SU-DHL-6 (cell line): ENCODE measurements around the gene CPED1.
"Not testable (repeated sequence)": the region's sequence is repeated elsewhere in the genome, so short reads cannot be mapped to it uniquely, and the experiment has no call there.

Experiments
- H2AFZ ChIP-seq: fragments of 200-600 bp; sonication (generic); 2 replicates; pipeline ENCODE4 v1.6.1; 2014; ENCODE audit warnings: low read depth, mild to moderate bottlenecking, moderate library complexity, mixed read lengths, antibody characterized with exemption, low read length; ENCODE audit not compliant: severe bottlenecking
- H3F3A ChIP-seq: fragments of 200-600 bp; shearing (Covaris generic); 2 replicates; pipeline ENCODE4 v1.6.0; 2016; ENCODE audit warnings: antibody characterized with exemption, mild to moderate bottlenecking; ENCODE audit not compliant: insufficient read depth
- H3K27ac ChIP-seq: fragments of 200-600 bp; sonication (generic); 2 replicates; pipeline ENCODE4 v1.5.1; 2016; ENCODE audit warnings: low read depth, mild to moderate bottlenecking, low read length, moderate library complexity, mixed read lengths
- H3K27me3 ChIP-seq: fragments of 200-600 bp; sonication (generic), shearing (Covaris generic); 2 replicates; pipeline ENCODE4 v1.6.0; 2014; ENCODE audit warnings: mild to moderate bottlenecking, low read length
- H3K36me3 ChIP-seq: fragments of 200-600 bp; sonication (generic); 2 replicates; pipeline ENCODE4 v1.6.1; 2014; ENCODE audit warnings: mild to moderate bottlenecking, low read length, mixed read lengths
- H3K4me2 ChIP-seq: fragments of 300-600, 200-600 bp; shearing (Covaris generic), sonication (generic); 2 replicates; pipeline ENCODE4 v1.6.0; 2014; ENCODE audit warnings: low read length, low read depth, mild to moderate bottlenecking; ENCODE audit not compliant: poor library complexity, severe bottlenecking
- H3K4me3 ChIP-seq: fragments of 200-600 bp; sonication (generic); 2 replicates; pipeline ENCODE4 v1.5.1; 2014; ENCODE audit warnings: antibody characterized with exemption, low read length, mild to moderate bottlenecking, mixed read lengths; ENCODE audit not compliant: insufficient read depth, poor library complexity, severe bottlenecking
- H3K79me2 ChIP-seq: fragments of 200-600 bp; sonication (generic); 2 replicates; pipeline ENCODE4 v1.6.1; 2014; ENCODE audit warnings: mild to moderate bottlenecking, low read length, moderate library complexity; ENCODE audit not compliant: insufficient read depth
- H3K9ac ChIP-seq: fragments of 200-600 bp; sonication (generic); 2 replicates; pipeline ENCODE4 v1.7.0; 2014; ENCODE audit warnings: mild to moderate bottlenecking, low read length
- H3K9me2 ChIP-seq: fragments of 200-600 bp; sonication (generic); replicated peaks from 2 replicates; pipeline ENCODE4 v1.6.1; 2014; ENCODE audit warnings: low read length; ENCODE audit not compliant: insufficient read depth
- H3K9me3 ChIP-seq: fragments of 200-600 bp; sonication (generic); 2 replicates; pipeline ENCODE4 v1.6.1; 2014; ENCODE audit warnings: low read length, mixed read lengths; ENCODE audit not compliant: insufficient read depth
- H4K20me1 ChIP-seq: fragments of 200-600 bp; sonication (generic); 2 replicates; pipeline ENCODE4 v1.6.1; 2014; ENCODE audit warnings: low read depth, mild to moderate bottlenecking, antibody characterized with exemption, low read length, moderate library complexity, mixed read lengths
- EZH2phosphoT487 ChIP-seq: fragments of 200-600 bp; sonication (generic), shearing (Covaris generic); conservative IDR thresholded peaks from 2 replicates; pipeline ENCODE4 v1.6.1; 2018; ENCODE audit warnings: mild to moderate bottlenecking, antibody characterized with exemption, low read length, moderate library complexity, mixed read lengths
- TF ChIP-seq, protein P1 (sequence below): fragments of 200-600 bp; sonication (generic); IDR thresholded peaks from one replicate; pipeline ENCODE4 v1.5.1; 2017; ENCODE audit warnings: antibody characterized with exemption, mild to moderate bottlenecking, low read length, moderate library complexity; ENCODE audit not compliant: insufficient read depth, poor library complexity, severe bottlenecking

The CPED1 gene

DNA sequence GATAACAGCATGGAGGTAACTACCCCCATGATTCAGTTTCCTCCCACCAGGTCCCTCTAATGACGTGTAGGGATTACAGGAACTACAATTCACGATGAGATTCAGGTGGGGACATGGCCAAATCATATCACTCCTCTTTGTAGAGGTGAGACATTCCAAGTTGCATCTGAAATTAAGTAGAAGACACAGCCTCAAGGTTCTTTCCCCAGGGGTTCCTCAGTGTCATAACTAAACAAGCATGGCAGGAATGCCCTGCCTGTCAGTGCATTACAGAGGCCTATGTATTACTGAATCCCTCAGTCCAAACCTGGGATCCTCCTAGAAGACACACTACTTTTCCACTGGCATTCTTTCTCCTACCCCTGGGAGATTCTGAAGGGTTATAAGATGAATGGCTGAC, 297.7 kb downstream of the CPED1 start:
- Histone ChIP-seq H2AFZ (no peak overlapping the region), H4K20me1 (no peaks in the 10 kb centered on the region)
- TF ChIP-seq, protein P1, sequence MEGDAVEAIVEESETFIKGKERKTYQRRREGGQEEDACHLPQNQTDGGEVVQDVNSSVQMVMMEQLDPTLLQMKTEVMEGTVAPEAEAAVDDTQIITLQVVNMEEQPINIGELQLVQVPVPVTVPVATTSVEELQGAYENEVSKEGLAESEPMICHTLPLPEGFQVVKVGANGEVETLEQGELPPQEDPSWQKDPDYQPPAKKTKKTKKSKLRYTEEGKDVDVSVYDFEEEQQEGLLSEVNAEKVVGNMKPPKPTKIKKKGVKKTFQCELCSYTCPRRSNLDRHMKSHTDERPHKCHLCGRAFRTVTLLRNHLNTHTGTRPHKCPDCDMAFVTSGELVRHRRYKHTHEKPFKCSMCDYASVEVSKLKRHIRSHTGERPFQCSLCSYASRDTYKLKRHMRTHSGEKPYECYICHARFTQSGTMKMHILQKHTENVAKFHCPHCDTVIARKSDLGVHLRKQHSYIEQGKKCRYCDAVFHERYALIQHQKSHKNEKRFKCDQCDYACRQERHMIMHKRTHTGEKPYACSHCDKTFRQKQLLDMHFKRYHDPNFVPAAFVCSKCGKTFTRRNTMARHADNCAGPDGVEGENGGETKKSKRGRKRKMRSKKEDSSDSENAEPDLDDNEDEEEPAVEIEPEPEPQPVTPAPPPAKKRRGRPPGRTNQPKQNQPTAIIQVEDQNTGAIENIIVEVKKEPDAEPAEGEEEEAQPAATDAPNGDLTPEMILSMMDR: no peak
- no peak for TF ChIP-seq EZH2phosphoT487

DNA sequence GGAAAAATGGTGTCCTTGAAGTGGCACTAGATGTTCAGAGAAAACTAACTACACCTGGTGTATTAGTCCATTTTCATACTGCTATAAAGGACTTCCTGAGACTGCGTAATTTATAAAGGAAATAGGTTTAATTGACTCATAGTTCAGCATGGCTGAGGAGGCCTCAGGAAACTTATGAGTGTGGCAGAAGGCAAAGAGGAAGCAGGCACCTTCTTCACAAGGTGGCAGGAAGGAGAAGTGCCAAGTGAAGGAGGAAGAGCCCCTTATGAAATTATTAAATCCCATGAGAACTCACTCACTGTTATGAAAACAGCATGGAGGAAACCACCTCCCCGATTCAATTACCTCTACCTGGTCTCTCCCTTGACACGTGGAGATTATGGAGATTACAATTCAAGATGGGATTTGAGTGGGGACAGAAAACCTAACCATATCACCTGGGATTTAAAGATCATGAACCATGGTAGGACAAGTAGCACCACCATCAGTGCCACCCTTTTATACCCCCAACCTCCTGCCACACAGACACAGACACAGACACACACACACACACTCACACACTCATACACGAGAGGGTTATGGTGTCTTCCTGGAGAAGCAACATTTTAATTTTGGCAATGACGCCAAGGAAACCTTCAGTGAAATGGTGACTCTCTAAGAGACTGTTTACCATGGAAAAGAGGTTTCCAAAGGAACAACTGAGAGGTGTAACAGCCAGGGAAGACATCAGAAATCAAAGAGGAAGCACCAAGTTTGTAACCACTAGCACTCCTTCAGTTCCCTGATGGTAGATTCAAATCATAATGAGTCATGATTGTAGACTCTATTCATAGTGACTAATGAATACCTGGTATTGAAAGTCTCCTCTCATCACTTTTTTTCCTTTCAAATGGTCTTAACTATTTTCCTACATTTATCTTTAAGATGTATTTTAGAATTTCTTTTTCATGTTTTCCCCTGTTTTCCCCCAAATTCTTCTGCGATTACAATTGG, 298.5 kb downstream of the CPED1 start:
- Histone ChIP-seq H3K9ac (no peak overlapping the region), H3K79me2 (no peaks in the 10 kb centered on the region), H3K36me3 (no peaks in the 10 kb centered on the region), H3K4me2 (no peak overlapping the region), H2AFZ (no peak overlapping the region), H3K27ac (no peak overlapping the region), H3K9me3 (0 out of 2 replicates have a peak, but pooled peaks cover 4% of the 10 kb centered on the region), H3F3A (no peaks in the 10 kb centered on the region), H3K4me3 (no peak overlapping the region), H3K9me2 (no peaks in the 10 kb centered on the region), H4K20me1 (no peaks in the 10 kb centered on the region), H3K27me3 (no peaks in the 10 kb centered on the region)
- TF ChIP-seq, protein P1: no peak
- no peak for TF ChIP-seq EZH2phosphoT487

More for the DNA sequence above, 297.7 kb downstream of the CPED1 start:
- Histone ChIP-seq H3K4me3 (no peak overlapping the region), H3K9me2 (no peaks in the 10 kb centered on the region), H3K27me3 (no peaks in the 10 kb centered on the region), H3K4me2 (no peak overlapping the region), H3K36me3 (no peaks in the 10 kb centered on the region), H3K79me2 (no peaks in the 10 kb centered on the region), H3K9me3 (0 out of 2 replicates have a peak, but pooled peaks cover 4% of the 10 kb centered on the region), H3K9ac (no peak overlapping the region), H3F3A (no peaks in the 10 kb centered on the region), H3K27ac (no peak overlapping the region)

DNA sequence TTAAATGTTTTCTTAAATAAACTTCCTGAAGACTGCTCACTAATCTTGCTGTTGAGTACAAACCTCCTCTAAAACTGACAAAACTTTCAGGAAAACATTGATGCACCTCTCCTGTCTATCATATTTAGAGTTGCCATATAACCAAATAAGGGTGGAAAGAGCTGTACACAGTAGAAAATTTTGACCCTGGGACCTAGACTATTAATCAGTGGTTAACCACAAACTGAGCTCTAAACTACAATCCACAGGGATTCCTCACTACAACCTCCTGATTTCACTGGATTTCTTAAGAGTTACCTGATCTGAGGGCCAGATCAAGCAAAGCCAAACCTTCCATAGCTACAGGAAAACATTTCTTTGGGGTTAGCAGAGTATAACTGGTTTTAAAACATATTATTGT, 300.4 kb downstream of the CPED1 start:
- Histone ChIP-seq H3K36me3 (no peaks in the 10 kb centered on the region), H3K79me2 (no peaks in the 10 kb centered on the region), H3K4me2 (no peak overlapping the region), H2AFZ (no peak overlapping the region), H3K27me3 (no peaks in the 10 kb centered on the region), H3K9me3 (0 out of 2 replicates have a peak, but pooled peaks cover 4% of the 10 kb centered on the region), H4K20me1 (no peaks in the 10 kb centered on the region), H3K4me3 (no peak overlapping the region), H3K9ac (no peak overlapping the region), H3K9me2 (no peaks in the 10 kb centered on the region), H3F3A (no peaks in the 10 kb centered on the region), H3K27ac (no peak overlapping the region)
- TF ChIP-seq, protein P1: no peak
- no peak for TF ChIP-seq EZH2phosphoT487

DNA sequence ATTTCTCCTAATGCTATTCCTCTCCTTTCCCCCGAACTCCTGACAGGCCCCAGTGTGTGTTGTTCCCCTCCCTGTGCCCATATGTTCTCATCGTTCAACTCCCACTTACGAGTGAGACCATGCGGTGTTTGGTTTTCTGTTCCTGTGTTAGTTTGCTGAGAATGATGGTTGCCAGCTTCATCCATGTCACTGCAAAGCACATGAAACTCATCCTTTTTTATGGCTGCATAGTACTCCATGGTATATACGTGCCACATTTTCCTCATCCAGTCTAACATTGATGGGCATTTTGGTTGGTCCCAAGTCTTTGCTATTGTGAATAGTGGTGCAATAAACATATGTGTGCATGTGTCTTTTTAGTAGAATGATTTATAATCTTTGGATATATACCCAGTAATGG, 301.4 kb downstream of the CPED1 start:
- H2AFZ ChIP-seq, H3K36me3 ChIP-seq, H3F3A ChIP-seq, H3K4me3 ChIP-seq, H3K9me3 ChIP-seq, H3K79me2 ChIP-seq, H4K20me1 ChIP-seq, H3K27me3 ChIP-seq, H3K9me2 ChIP-seq, H3K4me2 ChIP-seq, H3K9ac ChIP-seq, H3K27ac ChIP-seq: not testable (repeated sequence)
